Endothelial cell (in vitro differentiated cells): ENCODE results near the gene PRSS57. TPM values are rescaled to one million over a fixed set of nuclear protein-coding genes. Genes with fewer than 3 reads are reported as not detected.

Source experiments
- DNase-seq: peaks from one replicate; pipeline ENCODE4 v3.0.0; 2021; ENCODE audit warnings: low spot score
- H3K27ac Mint-ChIP-seq: one replicate; pipeline ENCODE4 v1.8.0; 2021; ENCODE audit warnings: mixed read lengths, inconsistent platforms; ENCODE audit not compliant: unreplicated experiment
- H3K27me3 Mint-ChIP-seq: one replicate; pipeline ENCODE4 v1.8.0; 2021; ENCODE audit warnings: mild to moderate bottlenecking, moderate library complexity, mixed read lengths, inconsistent platforms; ENCODE audit not compliant: unreplicated experiment
- H3K36me3 Mint-ChIP-seq: one replicate; pipeline ENCODE4 v1.8.0; 2021; ENCODE audit warnings: mild to moderate bottlenecking, low read depth, mixed read lengths, inconsistent platforms; ENCODE audit not compliant: unreplicated experiment
- H3K4me1 Mint-ChIP-seq: one replicate; pipeline ENCODE4 v1.8.0; 2021; ENCODE audit warnings: mild to moderate bottlenecking, mixed read lengths, inconsistent platforms; ENCODE audit not compliant: unreplicated experiment
- H3K4me3 Mint-ChIP-seq: one replicate; pipeline ENCODE4 v1.8.0; 2021; ENCODE audit warnings: mild to moderate bottlenecking, mixed read lengths, inconsistent platforms; ENCODE audit not compliant: unreplicated experiment
- H3K9me3 Mint-ChIP-seq: one replicate; pipeline ENCODE4 v1.8.0; 2021; ENCODE audit warnings: mixed read lengths, inconsistent platforms; ENCODE audit not compliant: unreplicated experiment
- CTCF ChIP-seq: fragments of 200-600 bp; sonication (generic); IDR thresholded peaks from one replicate; pipeline ENCODE4 v1.5.0; 2021; ENCODE audit warnings: antibody characterized with exemption; ENCODE audit not compliant: unreplicated experiment
- total RNA-seq: library from RNA; stranded (reverse); fragmentation: NEBNext Ultra II Directional; extraction: Animal tissue kit (Norgen Biotek cat#: 25700); gene quantifications from one replicate; pipeline ENCODE4 v1.2.1, GENCODE V29; 2021; ENCODE audit not compliant: unreplicated experiment

PRSS57 gene
- total RNA-seq, 1 donor from 2014 or later = not detected

GRCh38 chr19:682678-683320 is 12.5 kb downstream of the PRSS57 start:
- Mint-ChIP-seq H3K27ac (no peak overlapping the region), H3K4me1 (peaks cover 2% of the 10 kb centered on the region), H3K4me3 (no peak overlapping the region), H3K36me3 (no peaks in the 10 kb centered on the region), H3K9me3 (no peaks in the 10 kb centered on the region), H3K27me3 (peaks cover 3% of the 10 kb centered on the region)
- TF ChIP-seq CTCF = no peak
- DNase-seq = no peak

DNA sequence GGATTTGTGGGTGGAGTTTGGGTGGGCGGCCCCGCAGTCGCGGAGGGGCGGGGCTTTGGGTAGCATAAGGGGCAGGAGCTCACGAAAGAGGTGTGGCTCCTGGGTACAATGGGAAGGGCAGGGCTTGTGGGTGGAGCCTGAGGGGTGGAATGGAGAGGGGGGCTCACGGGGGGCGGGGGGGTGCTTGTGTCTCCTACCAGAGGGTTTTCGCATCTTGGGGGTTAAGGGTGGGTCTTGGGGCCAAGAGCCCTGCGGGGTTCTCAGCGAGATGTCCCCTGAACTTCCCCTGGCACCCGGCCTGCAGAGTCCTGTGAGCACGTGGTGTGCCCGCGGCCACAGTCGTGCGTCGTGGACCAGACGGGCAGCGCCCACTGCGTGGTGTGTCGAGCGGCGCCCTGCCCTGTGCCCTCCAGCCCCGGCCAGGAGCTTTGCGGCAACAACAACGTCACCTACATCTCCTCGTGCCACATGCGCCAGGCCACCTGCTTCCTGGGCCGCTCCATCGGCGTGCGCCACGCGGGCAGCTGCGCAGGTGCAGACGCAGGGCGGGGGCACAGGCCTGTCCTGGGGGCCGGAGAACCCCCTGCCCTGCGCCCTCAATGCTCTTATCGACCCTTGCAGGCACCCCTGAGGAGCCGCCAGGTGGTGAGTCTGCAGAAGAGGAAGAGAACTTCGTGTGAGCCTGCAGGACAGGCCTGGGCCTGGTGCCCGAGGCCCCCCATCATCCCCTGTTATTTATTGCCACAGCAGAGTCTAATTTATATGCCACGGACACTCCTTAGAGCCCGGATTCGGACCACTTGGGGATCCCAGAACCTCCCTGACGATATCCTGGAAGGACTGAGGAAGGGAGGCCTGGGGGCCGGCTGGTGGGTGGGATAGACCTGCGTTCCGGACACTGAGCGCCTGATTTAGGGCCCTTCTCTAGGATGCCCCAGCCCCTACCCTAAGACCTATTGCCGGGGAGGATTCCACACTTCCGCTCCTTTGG is 13.9 kb downstream of the PRSS57 start:
- H3K4me3 Mint-ChIP-seq = peak overlapping the region; percentile 93
- no peaks in the 10 kb centered on the region for H3K36me3 Mint-ChIP-seq
- no peaks in the 10 kb centered on the region for H3K9me3 Mint-ChIP-seq
- H3K27ac Mint-ChIP-seq = no peak overlapping the region
- no peak for TF ChIP-seq CTCF
- peaks cover 3% of the 10 kb centered on the region for H3K27me3 Mint-ChIP-seq
- H3K4me1 Mint-ChIP-seq = peaks cover 2% of the 10 kb centered on the region
- DNase-seq = peak; percentile 91

GRCh38 chr19:680287-681028 is 14.8 kb downstream of the PRSS57 start:
- Mint-ChIP-seq H3K27me3 (peaks cover 4% of the 10 kb centered on the region), H3K36me3 (no peaks in the 10 kb centered on the region), H3K4me3 (peak overlapping the region; percentile 93), H3K9me3 (no peaks in the 10 kb centered on the region), H3K4me1 (peaks cover 2% of the 10 kb centered on the region), H3K27ac (peak overlapping the region; percentile 91)
- DNase-seq = peak; percentile 100
- no peak for TF ChIP-seq CTCF

GRCh38 chr19:679418-680286 is 15.6 kb downstream of the PRSS57 start:
- DNase-seq = peak; percentile 45
- no peak overlapping the region for H3K27ac Mint-ChIP-seq
- peaks cover 2% of the 10 kb centered on the region for H3K4me1 Mint-ChIP-seq
- peaks cover 8% of the 10 kb centered on the region for H3K27me3 Mint-ChIP-seq
- no peak for TF ChIP-seq CTCF
- no peaks in the 10 kb centered on the region for H3K36me3 Mint-ChIP-seq
- no peaks in the 10 kb centered on the region for H3K9me3 Mint-ChIP-seq
- H3K4me3 Mint-ChIP-seq = peak overlapping the region; percentile 83
